Hematopoietic multipotent progenitor cell treated with erythropoietin and hydrocortisone succinate and interleukin-3 and kit ligand, for 15 days (in vitro differentiated cells): ENCODE measurements around the gene SPDEF.

Experiments
- DNase-seq: peaks from one replicate; pipeline ENCODE4 v3.0.0-alpha.2; 2015; ENCODE audit warnings: low spot score

The SPDEF gene

DNA sequence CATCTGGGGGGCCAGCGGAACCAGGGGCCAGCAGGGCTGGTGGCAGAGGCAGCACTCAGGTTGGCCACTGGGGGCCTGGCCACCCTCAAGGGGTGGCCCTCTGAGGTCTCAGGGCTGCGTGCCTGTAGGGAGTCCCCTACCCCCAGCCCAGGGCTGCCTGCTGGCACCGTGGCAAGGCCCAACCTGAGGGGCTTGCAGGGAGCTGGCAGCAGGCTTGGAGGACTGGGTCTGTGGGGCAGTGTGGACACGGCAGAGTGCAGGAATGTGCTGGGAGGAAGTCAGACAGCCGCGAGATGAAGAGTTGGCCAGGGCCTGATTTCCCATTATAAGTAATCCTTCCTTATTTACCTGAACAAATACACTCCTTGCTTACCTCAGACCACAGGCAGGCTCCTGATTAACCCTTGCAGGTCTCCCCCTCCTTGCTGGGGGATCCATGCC is at the start of gene SPDEF:
SPDEF (minus strand) TSS at position 299 of the 441 bp plus-strand sequence. CDS start 11,874 bp downstream, outside the sequence.
- DNase-seq = no peak

DNA sequence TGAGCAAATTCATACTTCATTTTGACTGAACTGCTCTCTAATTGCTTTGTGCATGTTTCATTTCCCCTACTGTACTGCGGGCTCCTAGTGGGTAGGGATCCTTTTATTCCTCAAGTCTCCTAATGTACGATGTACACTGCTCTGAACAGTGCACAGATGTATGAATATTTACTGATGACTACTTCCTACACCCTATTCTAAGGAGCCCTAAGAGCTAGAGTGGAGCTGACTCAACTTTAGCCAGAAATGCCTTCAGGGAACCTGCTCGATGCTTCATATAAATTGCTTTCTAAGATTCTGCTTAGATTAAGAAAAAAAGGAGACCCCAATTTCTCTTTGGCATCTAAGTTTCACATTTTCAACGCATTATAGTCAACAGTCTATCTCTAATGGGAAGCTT is 47.6 kb upstream of the SPDEF start:
- no peak for DNase-seq

- no peak for DNase-seq
Observed at GRCh38 chr6:34602318-34603111, 46.4 kb upstream of the SPDEF start.

DNA sequence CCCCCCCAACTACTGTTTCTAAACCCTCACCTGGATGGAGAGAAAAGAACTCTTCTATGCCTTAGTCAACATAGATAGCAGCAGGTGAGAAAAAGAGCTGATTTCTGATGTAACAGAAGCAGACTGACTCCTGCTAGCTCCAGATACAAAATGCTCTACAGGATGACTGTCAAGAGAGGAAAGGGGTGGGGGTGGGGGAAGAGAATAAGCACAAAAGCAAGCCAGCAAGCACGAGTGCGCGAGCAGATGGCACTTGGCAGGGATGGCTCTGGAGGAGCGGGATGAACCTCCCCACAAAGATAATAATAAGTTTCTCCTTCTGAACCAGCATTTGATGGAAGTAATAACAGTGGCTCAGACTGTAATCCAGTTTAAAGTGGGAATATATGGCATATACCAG is 45.6 kb upstream of the SPDEF start:
- DNase-seq = no peak

- no peak for DNase-seq
Observed at GRCh38 chr6:34600796-34601195, 44.7 kb upstream of the SPDEF start.

GRCh38 chr6:34600101-34600500 is 44.0 kb upstream of the SPDEF start:
- no peak for DNase-seq

DNA sequence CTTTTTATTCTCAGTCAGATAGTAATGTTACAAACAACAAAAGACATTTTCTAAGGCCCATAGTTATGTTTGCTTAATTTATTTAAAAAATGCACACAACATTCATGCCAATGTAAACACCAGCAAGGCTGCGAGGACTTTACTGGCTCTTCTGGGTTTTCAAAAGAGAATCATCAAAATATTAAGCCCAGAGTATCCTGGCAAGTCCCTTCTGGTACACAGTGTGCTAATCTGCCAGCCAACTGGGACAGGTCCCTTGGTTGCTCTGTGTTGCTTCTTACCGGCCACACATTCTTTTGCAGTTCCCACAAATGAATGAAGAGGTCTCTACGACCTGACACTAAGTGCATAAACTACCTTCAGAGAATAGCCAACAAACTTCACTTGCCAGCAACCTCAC is 42.6 kb upstream of the SPDEF start:
- DNase-seq = no peak

DNA sequence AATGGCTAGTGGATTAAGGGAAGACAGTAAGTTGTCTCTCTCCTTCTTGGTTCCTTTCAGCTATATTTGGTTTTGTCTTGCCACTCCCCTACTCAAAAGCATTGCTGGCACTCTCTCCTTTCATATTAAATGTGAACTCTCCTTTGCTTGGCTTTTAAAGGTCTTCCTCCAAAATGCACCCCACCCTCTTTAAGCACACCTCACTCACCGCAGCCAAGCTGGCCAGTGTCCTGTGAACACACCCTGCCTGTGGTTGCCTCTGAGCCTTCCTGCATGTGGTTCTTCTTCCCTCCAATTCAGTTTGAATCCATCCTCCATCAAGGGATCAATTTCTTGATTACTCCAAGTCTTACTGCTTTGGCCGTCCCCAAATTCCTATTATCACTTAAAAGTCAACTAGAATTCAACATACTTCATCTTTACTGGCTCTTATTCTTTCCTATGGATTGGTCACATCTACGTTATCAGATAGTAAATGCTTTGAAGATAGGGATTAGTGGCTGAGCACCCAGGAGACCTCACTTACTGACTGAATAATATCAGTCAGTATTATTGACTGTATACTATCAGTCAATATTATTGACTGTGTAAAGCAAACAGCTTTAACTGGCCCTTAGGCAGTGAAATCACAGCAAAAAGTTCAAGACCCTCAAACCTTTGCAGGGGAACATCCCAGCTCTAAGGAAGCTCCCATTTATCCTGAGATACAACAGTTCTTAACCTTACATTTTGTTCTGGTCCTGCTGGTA is 41.6 kb upstream of the SPDEF start:
- DNase-seq = no peak

GRCh38 chr6:34596798-34597197 is 40.7 kb upstream of the SPDEF start:
- DNase-seq = no peak

GRCh38 chr6:34595332-34596184 is 39.4 kb upstream of the SPDEF start:
- no peak for DNase-seq

DNA sequence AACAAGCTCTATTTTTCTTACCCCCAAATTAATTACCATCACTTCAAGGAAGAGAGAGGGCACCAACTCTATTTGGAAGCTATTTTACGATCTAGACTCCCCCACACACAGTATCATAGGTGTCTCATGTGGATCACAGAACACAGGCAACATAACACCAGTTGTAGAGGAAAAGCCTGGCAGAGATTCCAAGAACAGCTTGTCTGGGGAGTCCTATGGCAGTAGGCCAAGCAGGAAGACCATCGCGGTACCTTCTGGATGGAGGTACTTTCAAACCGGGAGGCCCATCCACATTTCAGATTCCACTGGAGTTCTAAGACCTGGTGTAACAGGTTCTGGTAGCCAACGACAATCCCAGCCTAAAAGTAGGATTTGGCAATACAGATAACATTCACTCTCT is 37.6 kb upstream of the SPDEF start:
- no peak for DNase-seq

GRCh38 chr6:34592208-34592952 is 36.3 kb upstream of the SPDEF start:
- DNase-seq = no peak

GRCh38 chr6:34589691-34590090 is 33.6 kb upstream of the SPDEF start:
- no peak for DNase-seq

DNA sequence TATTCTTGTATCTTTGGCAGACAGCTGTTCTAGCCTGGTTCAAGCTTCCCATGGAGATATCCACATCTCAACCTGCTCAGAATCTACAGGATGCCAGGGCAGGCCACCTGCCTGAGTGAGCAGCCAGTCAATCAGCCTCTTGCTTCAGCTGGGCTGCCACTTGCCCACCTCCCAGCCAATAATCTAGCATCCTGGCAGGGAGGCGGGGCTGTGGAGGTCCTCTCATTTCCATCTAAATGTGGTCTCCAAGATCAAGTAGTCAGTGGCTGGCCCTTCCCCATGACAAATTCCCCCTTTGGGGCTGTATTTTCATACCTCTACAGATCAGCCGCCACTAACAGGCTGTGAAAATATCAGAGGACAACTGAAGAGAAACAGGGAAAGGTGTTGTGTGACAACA is 33.0 kb upstream of the SPDEF start:
- DNase-seq = no peak

DNA sequence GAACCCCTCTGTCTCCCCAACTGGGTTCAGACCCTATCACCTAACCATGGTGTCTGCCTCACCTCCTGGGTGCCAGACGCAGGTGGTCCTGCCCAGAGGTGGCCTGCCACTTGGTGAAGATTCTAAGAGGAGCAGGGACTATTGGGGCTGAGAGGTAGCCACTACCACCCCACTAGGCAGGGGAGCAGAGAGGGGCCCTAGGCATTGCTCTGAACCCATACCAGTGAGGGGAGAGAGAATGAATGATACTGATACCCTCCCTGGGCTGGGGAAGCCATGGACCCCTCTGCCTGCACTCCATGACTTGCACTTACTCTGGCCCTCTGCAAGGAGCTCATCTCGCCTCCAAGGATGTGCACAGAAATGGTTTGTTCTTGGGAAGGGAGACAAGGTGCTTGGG is 31.7 kb upstream of the SPDEF start:
- DNase-seq = no peak

- DNase-seq = no peak
Observed at GRCh38 chr6:34587325-34587724, 31.2 kb upstream of the SPDEF start.

- DNase-seq = no peak
Observed at GRCh38 chr6:34586327-34587040, 30.4 kb upstream of the SPDEF start.

DNA sequence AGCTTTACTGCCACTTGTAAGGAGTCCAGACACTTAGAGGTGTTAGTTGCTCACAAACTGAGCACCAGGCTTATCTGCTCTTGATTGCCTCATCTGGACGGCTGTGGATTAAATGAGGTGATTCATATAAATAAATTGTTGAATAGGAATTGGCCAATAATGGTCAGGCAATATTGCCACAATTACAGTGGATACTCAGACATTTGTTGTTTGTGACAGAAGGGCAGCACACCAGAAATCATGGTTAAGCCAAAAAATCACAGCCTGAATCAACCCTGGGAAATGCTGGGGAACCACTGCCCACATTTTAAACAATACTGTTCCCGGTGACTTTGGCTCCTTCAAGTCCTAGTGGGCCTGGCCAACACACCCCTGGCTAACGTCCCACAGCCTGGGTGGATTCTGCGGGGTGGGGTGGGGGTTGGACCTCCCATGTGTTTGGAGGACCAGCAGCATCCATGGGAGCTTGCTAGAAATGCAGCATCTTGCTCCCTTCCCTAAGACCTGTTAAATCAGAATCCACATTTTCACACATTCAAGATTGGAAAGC is 29.5 kb upstream of the SPDEF start:
- DNase-seq = no peak

DNA sequence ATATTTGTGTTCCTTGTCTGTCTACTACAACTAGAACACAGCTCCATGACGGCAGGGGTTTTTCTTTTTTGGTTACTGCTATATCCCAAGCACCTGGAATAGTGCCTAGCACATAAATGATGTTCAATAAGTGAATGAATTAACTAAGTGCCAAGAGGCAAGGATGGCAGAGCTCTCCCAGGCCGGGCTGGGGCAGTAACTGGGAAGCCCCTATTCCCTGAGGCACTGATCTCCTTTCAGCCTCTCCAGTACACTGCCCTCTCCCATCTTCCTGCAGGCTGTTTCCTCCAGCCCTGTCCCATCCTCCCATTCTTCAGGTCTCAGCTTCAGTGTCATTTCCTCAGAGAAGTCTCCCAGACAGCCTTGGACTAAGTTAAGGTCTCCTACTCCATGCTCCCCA is 29.0 kb upstream of the SPDEF start:
- DNase-seq = no peak

DNA sequence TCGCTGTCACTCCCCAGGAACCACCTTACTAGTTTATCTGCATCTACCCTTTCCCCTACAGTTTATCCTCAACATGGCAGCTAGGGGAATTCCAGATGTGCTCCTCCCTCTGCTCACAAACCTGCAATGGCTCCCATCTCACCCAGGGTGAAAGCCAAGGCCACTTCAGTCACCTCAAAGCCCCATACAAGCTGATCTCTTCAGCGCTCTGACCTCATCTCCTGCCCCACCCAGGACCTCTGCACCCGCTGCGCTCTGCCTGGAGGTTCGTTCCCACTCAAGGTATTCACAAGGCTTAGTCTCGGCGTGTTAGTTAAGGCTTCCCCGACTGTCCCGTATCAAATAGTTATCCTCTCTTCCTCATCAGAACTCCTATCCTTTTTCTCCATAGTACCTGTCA is 28.6 kb upstream of the SPDEF start:
- DNase-seq = no peak
